Measurements from ENCODE around the gene SLC30A3. TPM values are rescaled to one million over a fixed set of nuclear protein-coding genes. Genes with fewer than 3 reads are reported as not detected.

SLC30A3 gene
- total and polyA plus RNA-seq, 2 of the 4 experiments (the other 2 are of a cell fraction), result 0.15 TPM; not detected in 1

DNA sequence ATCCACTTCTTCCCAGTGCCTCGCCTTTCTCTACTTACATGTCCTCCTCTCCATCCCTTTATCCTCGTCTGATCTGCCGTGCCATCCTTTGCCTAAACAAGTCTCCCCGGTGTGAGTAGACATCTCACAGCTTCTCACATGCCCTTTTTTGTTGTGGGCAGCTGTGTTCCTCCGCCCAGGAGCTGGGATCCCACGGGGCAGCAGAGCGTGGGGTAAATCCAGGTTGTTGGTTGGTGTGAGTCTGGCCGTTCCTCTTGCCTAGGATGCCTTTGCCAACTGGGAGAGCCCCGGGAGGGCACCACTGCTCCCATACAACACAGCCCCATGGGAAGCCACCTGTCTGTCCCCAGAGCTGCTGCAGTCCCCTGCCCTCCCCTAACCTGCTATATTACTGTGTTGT is 22.4 kb downstream of the SLC30A3 start (continued):
- TF ChIP-seq RCOR1 (IDR thresholded peaks at IDR 0.05; ENCODE audit: insufficient replicate concordance, low read length) (no peak), FOS (IDR thresholded peaks at IDR 0.05; ENCODE audit: low read depth, low read length) (no peak), CHD1 (IDR thresholded peaks at IDR 0.05; ENCODE audit: low read depth, low read length) (no peak), NFE2L2 (IDR thresholded peaks at IDR 0.05; ENCODE audit: low read depth, low read length) (no peak)

DNA sequence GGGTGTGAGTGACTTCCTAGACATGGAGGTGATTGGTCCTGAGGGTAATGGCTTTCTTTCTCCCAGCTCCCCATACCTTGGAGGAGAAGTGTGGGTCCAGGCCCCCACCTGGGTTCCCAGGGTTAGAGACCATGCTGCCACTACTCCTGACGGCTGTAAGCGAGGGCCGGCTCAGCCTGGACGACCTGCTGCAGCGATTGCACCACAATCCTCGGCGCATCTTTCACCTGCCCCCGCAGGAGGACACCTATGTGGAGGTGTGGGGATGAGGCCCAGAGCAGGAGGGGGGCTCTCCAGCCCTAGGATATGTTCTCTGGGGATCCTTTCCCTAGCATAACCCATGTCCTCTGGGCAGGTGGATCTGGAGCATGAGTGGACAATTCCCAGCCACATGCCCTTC is 23.9 kb downstream of the SLC30A3 start:
- DNase-seq, result no peak
- no peak overlapping the region for H3K9ac ChIP-seq (ENCODE audit: low read depth, low read length)
- no peaks in the 10 kb centered on the region for H3K9me3 ChIP-seq (ENCODE audit: control insufficient read depth, insufficient read depth, low read length)
- no peaks in the 10 kb centered on the region for H3K9me1 ChIP-seq (ENCODE audit: insufficient read depth, low read length)
- 100% methylated on average over 3 of the region's 8 CpGs; no CpG with 5 or more reads in 1 of the 2 experiments for WGBS, 2 experiments (ENCODE audit: extremely low coverage in 2 of 2, insufficient read length in 1 of 2)
- H3K23ac ChIP-seq (ENCODE audit: low read depth, low read length), result no peak overlapping the region
- dilution Hi-C loops (cut with HindIII; ENCODE audit: low sequenced_read_pairs, unreplicated experiment), result no loop called here
- H3K56ac ChIP-seq (ENCODE audit: extremely low read depth, insufficient read depth, low read length), result no peak overlapping the region
- H2BK15ac ChIP-seq (ENCODE audit: low read depth, low read length), result no peak overlapping the region
- ATAC-seq (ENCODE audit: low read depth), result no peak
- no peak overlapping the region for H3K27ac ChIP-seq (ENCODE audit: insufficient read depth, low read length)
- H4K91ac ChIP-seq (ENCODE audit: insufficient read depth, low read depth, low read length), result no peak overlapping the region
- no peak overlapping the region for H3K14ac ChIP-seq (replicated peaks; ENCODE audit: low read depth, low read length)
- no peak overlapping the region for H4K8ac ChIP-seq (ENCODE audit: low read depth in 2 of 2, low read length in 2 of 2)
- H2BK20ac ChIP-seq (ENCODE audit: low read depth, low read length), result no peak overlapping the region
- ChIA-PET CTCF (no interaction called here), POLR2A (ENCODE audit: unreplicated experiment) (no interaction called here)
- no peak overlapping the region for H3K4me2 ChIP-seq (ENCODE audit: low read depth, low read length)
- no peak overlapping the region for H3K18ac ChIP-seq (ENCODE audit: low read depth, low read length)
- H4K20me1 ChIP-seq (ENCODE audit: insufficient read depth, low read length), result no peaks in the 10 kb centered on the region; the same call in 1 of the 2 replicates
- BruUV-seq (replicated peaks), result no TSS peak
- no peak overlapping the region for H2AK9ac ChIP-seq (replicated peaks; ENCODE audit: low read depth, low read length, poor library complexity)
- no peaks in the 10 kb centered on the region; a peak in 1 of 4 replicates for H3K79me1 ChIP-seq (ENCODE audit: low read depth in 1 of 2, low read length in 2 of 2)
- no peak overlapping the region for H3K4me3 ChIP-seq (ENCODE audit: insufficient read depth, low read depth, low read length)
- H3K4me1 ChIP-seq (ENCODE audit: control insufficient read depth, insufficient read depth, low read length), result no peaks in the 10 kb centered on the region
- no peak overlapping the region for H4K5ac ChIP-seq (ENCODE audit: low read depth, low read length)
- no peak overlapping the region for H2BK5ac ChIP-seq (ENCODE audit: low read depth, low read length, poor library complexity, severe bottlenecking)
- intact Hi-C loops (cut with micrococcal nuclease), result no loop called here
- in situ Hi-C loops (cut with MboI; ENCODE audit: low sequenced_read_pairs), result no loop called here
- H3K36me3 ChIP-seq (ENCODE audit: control insufficient read depth, insufficient read depth, low read length), result peaks cover 88% of the 10 kb centered on the region
- no peak overlapping the region for H2BK120ac ChIP-seq (ENCODE audit: low read depth, low read length)
- H2AK5ac ChIP-seq (ENCODE audit: low read depth, low read length), result no peak overlapping the region
- H3K4ac ChIP-seq (ENCODE audit: low read depth, low read length), result no peak overlapping the region
- no peaks in the 10 kb centered on the region for H3K27me3 ChIP-seq (ENCODE audit: control insufficient read depth, insufficient read depth, low read length)
- no peak overlapping the region for H2AFZ ChIP-seq (replicated peaks; ENCODE audit: low read length, poor library complexity)
- TF ChIP-seq MAFK (IDR thresholded peaks at IDR 0.05; ENCODE audit: low read depth, low read length) (no peak), CEBPB (IDR thresholded peaks at IDR 0.05; ENCODE audit: low read depth, low read length) (no peak), RCOR1 (IDR thresholded peaks at IDR 0.05; ENCODE audit: insufficient replicate concordance, low read length) (no peak), MAZ (IDR thresholded peaks at IDR 0.05; ENCODE audit: borderline replicate concordance, low read depth, low read length) (no peak), CHD1 (IDR thresholded peaks at IDR 0.05; ENCODE audit: low read depth, low read length) (no peak)
- TF ChIP-seq, protein P1, sequence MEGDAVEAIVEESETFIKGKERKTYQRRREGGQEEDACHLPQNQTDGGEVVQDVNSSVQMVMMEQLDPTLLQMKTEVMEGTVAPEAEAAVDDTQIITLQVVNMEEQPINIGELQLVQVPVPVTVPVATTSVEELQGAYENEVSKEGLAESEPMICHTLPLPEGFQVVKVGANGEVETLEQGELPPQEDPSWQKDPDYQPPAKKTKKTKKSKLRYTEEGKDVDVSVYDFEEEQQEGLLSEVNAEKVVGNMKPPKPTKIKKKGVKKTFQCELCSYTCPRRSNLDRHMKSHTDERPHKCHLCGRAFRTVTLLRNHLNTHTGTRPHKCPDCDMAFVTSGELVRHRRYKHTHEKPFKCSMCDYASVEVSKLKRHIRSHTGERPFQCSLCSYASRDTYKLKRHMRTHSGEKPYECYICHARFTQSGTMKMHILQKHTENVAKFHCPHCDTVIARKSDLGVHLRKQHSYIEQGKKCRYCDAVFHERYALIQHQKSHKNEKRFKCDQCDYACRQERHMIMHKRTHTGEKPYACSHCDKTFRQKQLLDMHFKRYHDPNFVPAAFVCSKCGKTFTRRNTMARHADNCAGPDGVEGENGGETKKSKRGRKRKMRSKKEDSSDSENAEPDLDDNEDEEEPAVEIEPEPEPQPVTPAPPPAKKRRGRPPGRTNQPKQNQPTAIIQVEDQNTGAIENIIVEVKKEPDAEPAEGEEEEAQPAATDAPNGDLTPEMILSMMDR (conservative IDR thresholded peaks at IDR 0.05; ENCODE audit: low read depth, low read length), result no peak

Measured in IMR-90 (cell line).